ENCODE results near the gene ROMO1.
"Not testable (repeated sequence)": the region's sequence is repeated elsewhere in the genome, so short reads cannot be mapped to it uniquely, and the experiment has no call there.

Gene ROMO1

GRCh38 chr20:35710884-35711587 lies 11.8 kb downstream of the ROMO1 start:
- DNase-seq (ENCODE audit: low spot score), result no peak

- DNase-seq (ENCODE audit: low spot score), result no peak
Observed at GRCh38 chr20:35711588-35712209, 12.5 kb downstream of the ROMO1 start.

- DNase-seq (ENCODE audit: low spot score), result not testable (repeated sequence)
Observed at GRCh38 chr20:35713120-35713519, 13.9 kb downstream of the ROMO1 start.

GRCh38 chr20:35714127-35714526 lies 14.9 kb downstream of the ROMO1 start:
- DNase-seq (ENCODE audit: low spot score), result no peak

GRCh38 chr20:35715652-35716051 lies 16.4 kb downstream of the ROMO1 start:
- DNase-seq (ENCODE audit: low spot score), result no peak

- DNase-seq (ENCODE audit: low spot score), result no peak
Observed at GRCh38 chr20:35716330-35716729, 17.1 kb downstream of the ROMO1 start.

- not testable (repeated sequence) for DNase-seq (ENCODE audit: low spot score)
Observed at GRCh38 chr20:35718321-35718720, 19.1 kb downstream of the ROMO1 start.

GRCh38 chr20:35718972-35719635 lies 19.9 kb downstream of the ROMO1 start:
- no peak for DNase-seq (ENCODE audit: low spot score)

- no peak for DNase-seq (ENCODE audit: low spot score)
Observed at GRCh38 chr20:35719717-35720116, 20.5 kb downstream of the ROMO1 start.

GRCh38 chr20:35720165-35721123 lies 21.2 kb downstream of the ROMO1 start:
- no peak for DNase-seq (ENCODE audit: low spot score)

- no peak for DNase-seq (ENCODE audit: low spot score)
Observed at GRCh38 chr20:35721219-35721618, 22.0 kb downstream of the ROMO1 start.

- no peak for DNase-seq (ENCODE audit: low spot score)
Observed at GRCh38 chr20:35721621-35722020, 22.4 kb downstream of the ROMO1 start.

- not testable (repeated sequence) for DNase-seq (ENCODE audit: low spot score)
Observed at GRCh38 chr20:35723275-35723639, 24.1 kb downstream of the ROMO1 start.

- DNase-seq (ENCODE audit: low spot score), result not testable (repeated sequence)
Observed at GRCh38 chr20:35723652-35724320, 24.6 kb downstream of the ROMO1 start.

- DNase-seq (ENCODE audit: low spot score), result no peak
Observed at GRCh38 chr20:35724321-35725230, 25.4 kb downstream of the ROMO1 start.

- DNase-seq (ENCODE audit: low spot score), result no peak
Observed at GRCh38 chr20:35726842-35727711, 27.9 kb downstream of the ROMO1 start.

- DNase-seq (ENCODE audit: low spot score), result no peak
Observed at GRCh38 chr20:35729283-35729807, 30.1 kb downstream of the ROMO1 start.

GRCh38 chr20:35729836-35730582 lies 30.8 kb downstream of the ROMO1 start:
- no peak for DNase-seq (ENCODE audit: low spot score)
